Lung microvascular endothelial cell (primary cell): ENCODE results near the gene MBD1. TPM values are rescaled to one million over a fixed set of nuclear protein-coding genes. Genes with fewer than 3 reads are reported as not detected.
A peak's percentile ranks its signal among the peaks of the same experiment; 100 is the strongest.
"Not testable (repeated sequence)": the region's sequence is repeated elsewhere in the genome, so short reads cannot be mapped to it uniquely, and the experiment has no call there.

ENCODE experiments used
- DNase-seq, 2 donors: peaks; one replicate each; pipeline versions ENCODE4 v3.0.0 to v3.0.0-alpha.2; 2010; ENCODE audit warnings: low read depth in 2 of 2
- total RNA-seq: library from RNA; depleted of rRNA; stranded (reverse); fragments of >200 nt; gene quantifications from 2 replicates; pipeline ENCODE4 v1.2.1, GENCODE V29; 2014

Gene MBD1
- total RNA-seq, 1 donor from 2014 or later, result 44.4 TPM

- DNase-seq, result no peak
These were observed 6.4 kb downstream of the MBD1 start for GRCh38 chr18:50274941-50275340.

- no peak for DNase-seq
These were observed 7.3 kb downstream of the MBD1 start for GRCh38 chr18:50274044-50274442.

DNA sequence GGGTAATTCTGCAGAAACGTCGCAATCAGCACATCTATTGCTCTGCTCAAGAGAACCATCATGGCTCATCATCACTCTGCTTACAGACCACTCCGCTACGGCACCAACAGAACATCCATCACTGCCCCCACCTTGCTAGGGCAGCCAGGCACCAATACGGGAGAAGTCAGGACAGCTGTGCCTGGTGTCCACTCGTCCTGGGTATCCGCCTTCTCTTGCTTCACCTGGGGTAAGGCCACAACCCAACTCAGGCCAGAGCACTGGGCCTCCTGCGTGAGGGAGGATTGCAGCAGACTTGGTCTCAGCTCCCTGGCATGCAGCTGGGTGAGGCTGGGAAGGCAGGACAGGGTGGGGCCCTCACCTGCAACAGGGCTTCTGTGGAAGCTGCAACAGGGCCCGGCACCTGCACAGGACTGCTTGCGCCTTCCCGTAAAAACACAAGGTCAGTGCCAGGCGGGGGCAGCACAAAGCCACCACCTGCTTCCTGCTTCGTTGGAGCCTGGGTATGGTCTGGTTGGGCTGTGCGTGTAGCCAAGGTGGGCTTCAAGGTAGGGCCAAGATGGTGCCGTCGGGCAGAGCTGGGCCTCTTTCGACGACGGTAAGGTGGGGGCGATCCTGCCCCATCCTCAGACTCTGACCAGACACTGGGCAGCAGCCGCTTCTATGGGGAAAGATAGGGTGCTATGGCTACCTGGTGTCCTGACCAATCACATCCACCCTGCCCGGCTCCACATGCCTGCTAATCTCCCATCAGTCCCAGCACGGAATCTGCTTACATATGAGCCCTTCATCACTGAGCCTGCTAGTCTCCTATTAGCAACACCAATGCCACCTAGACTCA, 7.9 kb downstream of the MBD1 start:
- no peak for DNase-seq

DNA sequence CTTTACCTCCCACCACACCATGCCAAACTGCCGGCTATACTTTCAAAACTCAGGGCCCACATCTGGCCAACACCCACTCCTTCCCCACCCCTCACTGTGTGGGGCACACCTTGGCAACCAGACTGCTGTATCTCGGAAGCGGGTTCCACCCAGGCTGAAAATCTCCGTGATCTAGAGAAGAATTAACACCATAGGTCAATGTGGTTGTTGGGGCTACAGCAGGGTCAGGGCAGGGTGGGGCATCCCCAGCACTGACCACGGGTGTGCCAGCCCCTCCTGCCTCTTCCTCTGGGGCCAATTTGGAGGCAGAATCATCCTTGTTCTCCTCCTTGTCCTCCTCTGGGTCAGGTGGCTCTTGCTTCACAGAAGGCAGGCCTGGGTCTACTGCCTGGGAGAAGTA, 8.8 kb downstream of the MBD1 start:
- DNase-seq, result no peak

DNA sequence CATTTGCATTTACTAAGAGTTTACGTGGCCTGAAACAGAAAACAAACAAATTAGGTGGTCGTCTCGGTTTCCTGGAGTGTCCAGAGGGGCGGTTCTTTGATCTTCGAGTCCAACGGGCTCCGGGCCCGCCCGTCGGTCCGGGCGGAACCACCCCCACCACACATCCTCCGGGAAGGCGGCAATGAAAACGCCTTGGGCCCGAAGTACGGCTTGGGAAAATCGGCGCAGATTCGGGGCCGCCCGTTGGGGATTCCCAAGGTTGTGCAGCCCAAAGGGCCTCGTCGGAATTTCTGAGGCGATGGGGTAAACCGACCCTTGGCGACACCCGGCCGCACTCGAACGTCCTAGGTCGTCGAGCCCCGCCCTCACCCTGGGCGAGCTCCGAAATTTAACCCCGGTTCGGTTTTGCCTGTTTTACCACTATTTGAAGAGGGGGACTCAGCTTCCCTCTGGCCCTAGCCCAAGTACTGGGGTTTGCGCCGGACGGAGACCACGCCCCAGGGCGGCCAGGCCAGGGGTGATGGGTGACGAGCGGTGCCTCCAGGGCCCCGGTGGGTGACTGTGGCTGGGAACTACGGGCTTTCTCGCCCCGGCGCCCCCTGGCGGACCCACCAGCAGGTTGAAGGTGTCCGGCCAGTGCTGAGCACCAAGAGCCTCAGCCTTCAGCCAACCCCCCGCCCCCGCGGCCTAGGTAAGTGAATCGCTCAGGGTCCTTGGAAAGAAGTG, 13.1 kb downstream of the MBD1 start:
- peak; percentile 80 to 85 for DNase-seq

GRCh38 chr18:50266248-50266704, 15.0 kb downstream of the MBD1 start, which contains the start of gene CFAP53:
CFAP53 (minus strand) TSS chr18:50266495; CDS start chr18:50266404, 91 bp downstream.
- DNase-seq, result peak; percentile 90 to 92

- no peak for DNase-seq
These were observed 18.3 kb downstream of the MBD1 start for GRCh38 chr18:50262977-50263376.

GRCh38 chr18:50250935-50251334, 30.4 kb downstream of the MBD1 start:
- no peak for DNase-seq

DNA sequence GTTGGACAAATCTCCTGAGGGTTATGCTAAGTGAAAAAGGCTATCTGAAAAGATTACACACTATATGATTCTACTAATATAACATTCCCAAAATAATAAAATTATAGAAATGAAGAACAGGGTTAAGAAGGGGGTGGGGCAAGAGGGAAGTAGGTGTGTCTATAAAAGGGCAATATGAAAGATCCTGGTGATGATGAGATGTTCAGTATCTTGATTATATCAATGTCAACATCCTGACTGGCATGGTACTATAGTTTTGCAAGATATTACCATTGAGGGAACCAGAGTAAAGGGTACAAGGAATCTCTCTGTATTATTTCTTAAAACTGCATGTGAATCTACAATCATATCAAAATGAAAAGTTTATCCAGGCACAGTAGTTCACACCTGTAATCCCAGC, 31.7 kb downstream of the MBD1 start:
- no peak for DNase-seq

DNA sequence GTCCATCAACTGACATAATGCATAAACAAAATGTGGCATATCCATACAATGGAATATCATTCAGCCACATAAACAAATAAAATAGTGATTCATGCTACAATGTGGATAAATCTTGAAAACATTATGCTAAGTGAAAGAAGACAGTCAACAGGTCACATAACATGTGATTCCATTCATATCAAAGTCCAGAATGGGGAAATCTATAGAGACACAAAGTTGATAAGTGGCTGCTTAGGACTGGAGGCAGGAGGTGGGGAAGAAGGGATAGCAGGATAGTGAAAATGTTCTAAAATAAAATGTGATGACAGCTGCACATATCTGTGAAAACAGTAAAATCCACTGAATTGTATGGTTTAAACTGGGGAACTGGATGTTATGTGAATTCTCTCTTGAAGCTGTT, 33.8 kb downstream of the MBD1 start:
- no peak for DNase-seq

- not testable (repeated sequence) for DNase-seq
These were observed 39.6 kb downstream of the MBD1 start for GRCh38 chr18:50241768-50242167.

- DNase-seq, result no peak
These were observed 41.2 kb downstream of the MBD1 start for GRCh38 chr18:50240080-50240563.

- no peak for DNase-seq
These were observed 48.9 kb downstream of the MBD1 start for GRCh38 chr18:50232419-50232818.

- DNase-seq, result no peak
These were observed 49.7 kb downstream of the MBD1 start for GRCh38 chr18:50231621-50232020.

GRCh38 chr18:50220249-50220648, 61.1 kb downstream of the MBD1 start:
- DNase-seq, result not testable (repeated sequence)

Other genes starting within 250 kb of the MBD1 start
- under 0.01 and 0.87 TPM in 2 replicates for gene MYO5B, start 86.4 kb downstream of the MBD1 start, total RNA-seq
- gene CFAP53, start 15.0 kb downstream of the MBD1 start, total RNA-seq, result 0.20 and 0.22 TPM in 2 replicates
- gene CXXC1, start 6.2 kb upstream of the MBD1 start, total RNA-seq, result 22.0 and 35.3 TPM in 2 replicates
- gene SKA1, start 93.5 kb upstream of the MBD1 start, total RNA-seq, result 1.4 and 4.6 TPM in 2 replicates